ENCODE measurements around the gene KRT16. TPM values are rescaled to one million over a fixed set of nuclear protein-coding genes. Genes with fewer than 3 reads are reported as not detected.
"Not testable (repeated sequence)": the region's sequence is repeated elsewhere in the genome, so short reads cannot be mapped to it uniquely, and the experiment has no call there.

Gene KRT16
- total RNA-seq, 1 donor, result not detected

- no peak overlapping the region for H3K4me3 ChIP-seq (ENCODE audit: low read length)
- no peaks in the 10 kb centered on the region for H3K4me1 ChIP-seq (ENCODE audit: insufficient read depth, low read length)
- no peaks in the 10 kb centered on the region for H3K9me3 ChIP-seq (ENCODE audit: low read depth, low read length)
- no peaks in the 10 kb centered on the region for H3K27me3 ChIP-seq (ENCODE audit: insufficient read depth, low read length)
Measured at GRCh38 chr17:41635121-41636097, 22.8 kb upstream of the KRT16 start.

- H3K9me3 ChIP-seq (ENCODE audit: low read depth, low read length), result no peaks in the 10 kb centered on the region
- no peaks in the 10 kb centered on the region for H3K4me1 ChIP-seq (ENCODE audit: insufficient read depth, low read length)
- H3K4me3 ChIP-seq (ENCODE audit: low read length), result no peak overlapping the region
- no peaks in the 10 kb centered on the region for H3K27me3 ChIP-seq (ENCODE audit: insufficient read depth, low read length)
Measured at GRCh38 chr17:41634639-41635038, 22.1 kb upstream of the KRT16 start.

GRCh38 chr17:41633556-41634199 is 21.1 kb upstream of the KRT16 start:
- Histone ChIP-seq H3K9me3 (ENCODE audit: low read depth, low read length) (no peaks in the 10 kb centered on the region), H3K27me3 (ENCODE audit: insufficient read depth, low read length) (no peaks in the 10 kb centered on the region)

GRCh38 chr17:41632482-41633105 is 20.0 kb upstream of the KRT16 start:
- no peaks in the 10 kb centered on the region for H3K27me3 ChIP-seq (ENCODE audit: insufficient read depth, low read length)
- no peaks in the 10 kb centered on the region for H3K4me1 ChIP-seq (ENCODE audit: insufficient read depth, low read length)
- H3K4me3 ChIP-seq (ENCODE audit: low read length), result no peak overlapping the region
- H3K9me3 ChIP-seq (ENCODE audit: low read depth, low read length), result no peaks in the 10 kb centered on the region

More at GRCh38 chr17:41633556-41634199, 21.1 kb upstream of the KRT16 start:
- Histone ChIP-seq H3K4me3 (ENCODE audit: low read length) (no peak overlapping the region), H3K4me1 (ENCODE audit: insufficient read depth, low read length) (no peaks in the 10 kb centered on the region)

- Histone ChIP-seq H3K9me3 (ENCODE audit: low read depth, low read length) (no peaks in the 10 kb centered on the region), H3K4me1 (ENCODE audit: insufficient read depth, low read length) (no peaks in the 10 kb centered on the region), H3K27me3 (ENCODE audit: insufficient read depth, low read length) (no peaks in the 10 kb centered on the region), H3K4me3 (ENCODE audit: low read length) (no peak overlapping the region)
Measured at GRCh38 chr17:41631898-41632285, 19.3 kb upstream of the KRT16 start.

GRCh38 chr17:41631025-41631897 is 18.7 kb upstream of the KRT16 start:
- Histone ChIP-seq H3K9me3 (ENCODE audit: low read depth, low read length) (no peaks in the 10 kb centered on the region), H3K4me1 (ENCODE audit: insufficient read depth, low read length) (no peaks in the 10 kb centered on the region), H3K27me3 (ENCODE audit: insufficient read depth, low read length) (no peaks in the 10 kb centered on the region), H3K4me3 (ENCODE audit: low read length) (no peak overlapping the region)

- H3K9me3 ChIP-seq (ENCODE audit: low read depth, low read length), result no peaks in the 10 kb centered on the region
- no peaks in the 10 kb centered on the region for H3K27me3 ChIP-seq (ENCODE audit: insufficient read depth, low read length)
- no peak overlapping the region for H3K4me3 ChIP-seq (ENCODE audit: low read length)
- H3K4me1 ChIP-seq (ENCODE audit: insufficient read depth, low read length), result no peaks in the 10 kb centered on the region
Measured at GRCh38 chr17:41629826-41630670, 17.5 kb upstream of the KRT16 start.

GRCh38 chr17:41629316-41629715 is 16.7 kb upstream of the KRT16 start:
- no peak overlapping the region for H3K4me3 ChIP-seq (ENCODE audit: low read length)
- H3K4me1 ChIP-seq (ENCODE audit: insufficient read depth, low read length), result no peaks in the 10 kb centered on the region
- no peaks in the 10 kb centered on the region for H3K27me3 ChIP-seq (ENCODE audit: insufficient read depth, low read length)
- no peaks in the 10 kb centered on the region for H3K9me3 ChIP-seq (ENCODE audit: low read depth, low read length)

GRCh38 chr17:41628621-41629255 is 16.2 kb upstream of the KRT16 start:
- not testable (repeated sequence) for H3K4me3 ChIP-seq (ENCODE audit: low read length); H3K9me3 ChIP-seq (ENCODE audit: low read depth, low read length); H3K4me1 ChIP-seq (ENCODE audit: insufficient read depth, low read length); H3K27me3 ChIP-seq (ENCODE audit: insufficient read depth, low read length)

- not testable (repeated sequence) for H3K4me3 ChIP-seq (ENCODE audit: low read length); H3K4me1 ChIP-seq (ENCODE audit: insufficient read depth, low read length); H3K27me3 ChIP-seq (ENCODE audit: insufficient read depth, low read length); H3K9me3 ChIP-seq (ENCODE audit: low read depth, low read length)
Measured at GRCh38 chr17:41628073-41628370, 15.5 kb upstream of the KRT16 start.

- Histone ChIP-seq H3K4me1 (ENCODE audit: insufficient read depth, low read length) (no peaks in the 10 kb centered on the region), H3K27me3 (ENCODE audit: insufficient read depth, low read length) (no peaks in the 10 kb centered on the region), H3K4me3 (ENCODE audit: low read length) (no peak overlapping the region), H3K9me3 (ENCODE audit: low read depth, low read length) (no peaks in the 10 kb centered on the region)
Measured at GRCh38 chr17:41627316-41628072, 14.9 kb upstream of the KRT16 start.

GRCh38 chr17:41626914-41627295 is 14.3 kb upstream of the KRT16 start:
- not testable (repeated sequence) for H3K4me1 ChIP-seq (ENCODE audit: insufficient read depth, low read length); H3K27me3 ChIP-seq (ENCODE audit: insufficient read depth, low read length); H3K4me3 ChIP-seq (ENCODE audit: low read length); H3K9me3 ChIP-seq (ENCODE audit: low read depth, low read length)
